Erythroblast (primary cell): ENCODE measurements around the gene ELOVL6.

Experiments
- GATA1 ChIP-seq: IDR thresholded peaks from 2 replicates; pipeline ENCODE4 v1.6.1; 2011; ENCODE audit warnings: low read depth, mild to moderate bottlenecking, control low read depth, low read length, moderate library complexity
- POLR2A ChIP-seq: IDR thresholded peaks from 2 replicates; pipeline ENCODE4 v1.6.1; 2011; ENCODE audit warnings: mild to moderate bottlenecking, low read length

- TF ChIP-seq POLR2A: no peak
- no peak for TF ChIP-seq GATA1
These were observed 113.3 kb downstream of the ELOVL6 start for GRCh38 chr4:110085131-110085530.
